Measurements from ENCODE around the gene AHDC1. TPM values are rescaled to one million over a fixed set of nuclear protein-coding genes. Genes with fewer than 3 reads are reported as not detected.

The AHDC1 gene
- total and polyA plus RNA-seq, 2 of the 13 experiments (the other 11 are each of a cell fraction or from before 2014, with no cell fraction given): 1.0 to 2.7 TPM

DNA sequence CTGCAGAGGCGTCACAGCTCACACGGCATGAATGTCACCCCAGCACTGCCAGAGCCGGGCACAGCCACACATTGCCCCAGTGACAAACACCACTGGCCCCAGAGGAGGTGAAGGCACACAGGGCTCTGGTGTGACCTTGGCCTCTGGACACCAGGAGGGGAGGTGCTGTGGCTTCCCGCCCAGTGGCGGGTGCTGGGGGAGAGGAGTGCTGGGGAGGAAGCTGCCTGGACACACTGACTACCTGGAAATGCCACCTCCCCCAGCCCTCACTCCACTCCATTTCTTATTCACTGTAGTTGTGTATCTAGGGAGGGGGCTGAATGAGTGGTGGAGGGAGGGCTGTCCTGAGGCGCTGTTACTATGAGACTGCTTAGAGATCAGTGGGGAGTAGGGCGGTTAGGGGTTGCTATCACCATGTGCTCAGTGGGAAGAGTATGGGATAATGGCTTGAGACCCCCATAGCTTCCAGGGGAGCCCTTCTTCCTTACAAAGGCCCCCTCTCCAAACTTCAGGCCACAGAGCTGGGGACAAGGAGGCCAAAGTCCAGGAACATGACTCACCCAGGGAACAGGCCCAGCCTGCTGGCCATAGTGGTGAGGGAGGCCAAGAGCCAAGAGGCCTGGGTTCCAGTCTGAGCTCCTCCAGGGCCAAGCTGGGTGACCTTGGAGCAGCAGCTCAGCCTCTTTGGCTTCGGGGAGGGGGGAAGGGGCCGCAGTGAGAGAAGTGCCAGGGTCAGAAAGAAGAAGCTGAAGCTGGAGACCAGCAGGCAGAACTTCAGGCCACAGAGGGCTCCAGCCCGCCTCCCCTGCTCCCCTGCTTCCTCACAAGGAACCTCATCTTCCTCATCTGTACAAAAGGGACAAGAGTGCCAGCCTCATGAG lies 40.1 kb downstream of the AHDC1 start (continued):
- TF ChIP-seq, protein P1, sequence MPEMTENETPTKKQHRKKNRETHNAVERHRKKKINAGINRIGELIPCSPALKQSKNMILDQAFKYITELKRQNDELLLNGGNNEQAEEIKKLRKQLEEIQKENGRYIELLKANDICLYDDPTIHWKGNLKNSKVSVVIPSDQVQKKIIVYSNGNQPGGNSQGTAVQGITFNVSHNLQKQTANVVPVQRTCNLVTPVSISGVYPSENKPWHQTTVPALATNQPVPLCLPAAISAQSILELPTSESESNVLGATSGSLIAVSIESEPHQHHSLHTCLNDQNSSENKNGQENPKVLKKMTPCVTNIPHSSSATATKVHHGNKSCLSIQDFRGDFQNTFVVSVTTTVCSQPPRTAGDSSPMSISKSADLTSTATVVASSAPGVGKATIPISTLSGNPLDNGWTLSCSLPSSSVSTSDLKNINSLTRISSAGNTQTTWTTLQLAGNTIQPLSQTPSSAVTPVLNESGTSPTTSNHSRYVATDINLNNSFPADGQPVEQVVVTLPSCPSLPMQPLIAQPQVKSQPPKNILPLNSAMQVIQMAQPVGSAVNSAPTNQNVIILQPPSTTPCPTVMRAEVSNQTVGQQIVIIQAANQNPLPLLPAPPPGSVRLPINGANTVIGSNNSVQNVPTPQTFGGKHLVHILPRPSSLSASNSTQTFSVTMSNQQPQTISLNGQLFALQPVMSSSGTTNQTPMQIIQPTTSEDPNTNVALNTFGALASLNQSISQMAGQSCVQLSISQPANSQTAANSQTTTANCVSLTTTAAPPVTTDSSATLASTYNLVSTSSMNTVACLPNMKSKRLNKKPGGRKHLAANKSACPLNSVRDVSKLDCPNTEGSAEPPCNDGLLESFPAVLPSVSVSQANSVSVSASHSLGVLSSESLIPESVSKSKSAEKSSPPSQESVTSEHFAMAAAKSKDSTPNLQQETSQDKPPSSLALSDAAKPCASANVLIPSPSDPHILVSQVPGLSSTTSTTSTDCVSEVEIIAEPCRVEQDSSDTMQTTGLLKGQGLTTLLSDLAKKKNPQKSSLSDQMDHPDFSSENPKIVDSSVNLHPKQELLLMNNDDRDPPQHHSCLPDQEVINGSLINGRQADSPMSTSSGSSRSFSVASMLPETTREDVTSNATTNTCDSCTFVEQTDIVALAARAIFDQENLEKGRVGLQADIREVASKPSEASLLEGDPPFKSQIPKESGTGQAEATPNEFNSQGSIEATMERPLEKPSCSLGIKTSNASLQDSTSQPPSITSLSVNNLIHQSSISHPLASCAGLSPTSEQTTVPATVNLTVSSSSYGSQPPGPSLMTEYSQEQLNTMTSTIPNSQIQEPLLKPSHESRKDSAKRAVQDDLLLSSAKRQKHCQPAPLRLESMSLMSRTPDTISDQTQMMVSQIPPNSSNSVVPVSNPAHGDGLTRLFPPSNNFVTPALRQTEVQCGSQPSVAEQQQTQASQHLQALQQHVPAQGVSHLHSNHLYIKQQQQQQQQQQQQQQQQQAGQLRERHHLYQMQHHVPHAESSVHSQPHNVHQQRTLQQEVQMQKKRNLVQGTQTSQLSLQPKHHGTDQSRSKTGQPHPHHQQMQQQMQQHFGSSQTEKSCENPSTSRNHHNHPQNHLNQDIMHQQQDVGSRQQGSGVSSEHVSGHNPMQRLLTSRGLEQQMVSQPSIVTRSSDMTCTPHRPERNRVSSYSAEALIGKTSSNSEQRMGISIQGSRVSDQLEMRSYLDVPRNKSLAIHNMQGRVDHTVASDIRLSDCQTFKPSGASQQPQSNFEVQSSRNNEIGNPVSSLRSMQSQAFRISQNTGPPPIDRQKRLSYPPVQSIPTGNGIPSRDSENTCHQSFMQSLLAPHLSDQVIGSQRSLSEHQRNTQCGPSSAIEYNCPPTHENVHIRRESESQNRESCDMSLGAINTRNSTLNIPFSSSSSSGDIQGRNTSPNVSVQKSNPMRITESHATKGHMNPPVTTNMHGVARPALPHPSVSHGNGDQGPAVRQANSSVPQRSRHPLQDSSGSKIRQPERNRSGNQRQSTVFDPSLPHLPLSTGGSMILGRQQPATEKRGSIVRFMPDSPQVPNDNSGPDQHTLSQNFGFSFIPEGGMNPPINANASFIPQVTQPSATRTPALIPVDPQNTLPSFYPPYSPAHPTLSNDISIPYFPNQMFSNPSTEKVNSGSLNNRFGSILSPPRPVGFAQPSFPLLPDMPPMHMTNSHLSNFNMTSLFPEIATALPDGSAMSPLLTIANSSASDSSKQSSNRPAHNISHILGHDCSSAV (CRISPR knock-in tag; IDR thresholded peaks at IDR 0.05; ENCODE audit: borderline replicate concordance): no peak
- TF ChIP-seq TFDP2 (CRISPR knock-in tag; IDR thresholded peaks at IDR 0.05): peak; percentile 96
- TF ChIP-seq NONO (IDR thresholded peaks at IDR 0.05): no peak
- peak; percentile 80 for TF ChIP-seq NONO (CRISPR knock-in tag; conservative IDR thresholded peaks at IDR 0.05)
- TF ChIP-seq SNAI1 (CRISPR knock-in tag; IDR thresholded peaks at IDR 0.05; ENCODE audit: borderline replicate concordance): no peak
- no peak for TF ChIP-seq ZSCAN5A (CRISPR knock-in tag; IDR thresholded peaks at IDR 0.05; ENCODE audit: borderline replicate concordance)
- TF ChIP-seq ZNF33B (CRISPR knock-in tag; IDR thresholded peaks at IDR 0.05): no peak
- TF ChIP-seq CREB1 (IDR thresholded peaks at IDR 0.05): peak; percentile 78
- TF ChIP-seq CREB1 (CRISPR knock-in tag; IDR thresholded peaks at IDR 0.05): peak; percentile 88
- no peak for TF ChIP-seq HOXA7 (CRISPR knock-in tag; IDR thresholded peaks at IDR 0.05)
- TF ChIP-seq, protein P2, sequence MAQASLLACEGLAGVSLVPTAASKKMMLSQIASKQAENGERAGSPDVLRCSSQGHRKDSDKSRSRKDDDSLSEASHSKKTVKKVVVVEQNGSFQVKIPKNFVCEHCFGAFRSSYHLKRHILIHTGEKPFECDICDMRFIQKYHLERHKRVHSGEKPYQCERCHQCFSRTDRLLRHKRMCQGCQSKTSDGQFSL (CRISPR knock-in tag; IDR thresholded peaks at IDR 0.05): peak; percentile 85; the same call in 1 of the 2 replicates
- TF ChIP-seq MZF1 (CRISPR knock-in tag; IDR thresholded peaks at IDR 0.05; ENCODE audit: borderline replicate concordance): 0 out of 2 replicates have a peak, but pooled peaks have one; percentile 85
- peak; percentile 87 for TF ChIP-seq ZNF350 (CRISPR knock-in tag; IDR thresholded peaks at IDR 0.05; ENCODE audit: borderline replicate concordance, low read depth)
- no peak for TF ChIP-seq CENPT (CRISPR knock-in tag; IDR thresholded peaks at IDR 0.05; ENCODE audit: low read depth)
- no peak for TF ChIP-seq ZNF17 (CRISPR knock-in tag; IDR thresholded peaks at IDR 0.05)
- TF ChIP-seq, protein P3, sequence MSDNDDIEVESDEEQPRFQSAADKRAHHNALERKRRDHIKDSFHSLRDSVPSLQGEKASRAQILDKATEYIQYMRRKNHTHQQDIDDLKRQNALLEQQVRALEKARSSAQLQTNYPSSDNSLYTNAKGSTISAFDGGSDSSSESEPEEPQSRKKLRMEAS (IDR thresholded peaks at IDR 0.05): peak; percentile 85

Data from HepG2 (cell line).